Medulla oblongata (tissue), 1 donor: ENCODE results near the gene NAA38.

Experiments used
- DNase-seq: peaks from one replicate; pipeline ENCODE4 v3.0.0-alpha.2; 2015; ENCODE audit errors: extremely low spot score

The NAA38 gene

GRCh38 chr17:7841396-7841914 lies 15.9 kb downstream of the NAA38 start:
- peak; percentile 92 for DNase-seq

- DNase-seq: no peak
Observed at GRCh38 chr17:7840875-7841274, 16.5 kb downstream of the NAA38 start.

GRCh38 chr17:7840441-7840840 lies 16.9 kb downstream of the NAA38 start:
- no peak for DNase-seq

- no peak for DNase-seq
Observed at GRCh38 chr17:7839876-7840261, 17.5 kb downstream of the NAA38 start.

- no peak for DNase-seq
Observed at GRCh38 chr17:7839190-7839875, 18.0 kb downstream of the NAA38 start.

- peak; percentile 72 for DNase-seq
Observed at GRCh38 chr17:7838090-7839075, 19.0 kb downstream of the NAA38 start.

GRCh38 chr17:7837408-7838088 lies 19.8 kb downstream of the NAA38 start:
- DNase-seq: peak; percentile 25

- peak; percentile 76 for DNase-seq
Observed at GRCh38 chr17:7836596-7837407, 20.6 kb downstream of the NAA38 start.

GRCh38 chr17:7835814-7836595 lies 21.4 kb downstream of the NAA38 start:
- DNase-seq: peak; percentile 86

- DNase-seq: peak; percentile 99
Observed at GRCh38 chr17:7834957-7835813, 22.2 kb downstream of the NAA38 start.

GRCh38 chr17:7834542-7834956 lies 22.8 kb downstream of the NAA38 start:
- DNase-seq: peak; percentile 30

GRCh38 chr17:7833795-7834541 lies 23.4 kb downstream of the NAA38 start, which contains the start of gene KDM6B:
KDM6B (plus strand) TSS chr17:7834217; CDS start chr17:7845555, 11,338 bp downstream.
- DNase-seq: peak; percentile 93

GRCh38 chr17:7833011-7833794 lies 24.2 kb downstream of the NAA38 start:
- DNase-seq: no peak

GRCh38 chr17:7832431-7832830 lies 24.9 kb downstream of the NAA38 start:
- DNase-seq: no peak

GRCh38 chr17:7831233-7831632 lies 26.1 kb downstream of the NAA38 start:
- no peak for DNase-seq

- DNase-seq: no peak
Observed at GRCh38 chr17:7830616-7831015, 26.7 kb downstream of the NAA38 start.

GRCh38 chr17:7825206-7825990 lies 32.0 kb downstream of the NAA38 start:
- no peak for DNase-seq
